HepG2 (cell line): ENCODE data around the gene SLC35F6. TPM values are rescaled to one million over a fixed set of nuclear protein-coding genes. Genes with fewer than 3 reads are reported as not detected.
A peak's percentile ranks its signal among the peaks of the same experiment; 100 is the strongest.

Source experiments
- ATAC-seq: fragments of 200-7000 bp; cut with Tn5 transposase; 3 replicates; pipeline ENCODE4 v1.9.1; 2020; ENCODE audit warnings: mild to moderate bottlenecking, moderate library complexity
- BruUV-seq: library from RNA; stranded (reverse); fragments of 400-500 nt; replicated peaks from 2 replicates; lab custom pipeline; 2021; lab: Mats Ljungman, UMichigan
- CTCF ChIA-PET: fragments of 300-600 bp; formaldehyde crosslinking; extraction: SDS; loops from one replicate; lab custom pipeline; 2021; ENCODE audit warnings: low total read pairs, inconsistent platforms, low intra/inter-chr PET ratio; lab: Yijun Ruan, JAX
- POLR2A ChIA-PET: fragments of 350-600 bp; sonication (Branson Sonifier 250); formaldehyde crosslinking; loops from one replicate; lab custom pipeline; 2020; ENCODE audit warnings: antibody characterized with exemption, inconsistent platforms; lab: Yijun Ruan, JAX
- DNase-seq: peaks from one replicate; pipeline ENCODE4 v3.0.0-alpha.2; 2015; ENCODE audit warnings: low spot score
- FAIRE-seq: peaks from 3 replicates; lab custom pipeline; 2011; peaks lifted over from hg19 to GRCh38; lab: Jason Lieb, UNC
- H2AFZ ChIP-seq: one replicate; pipeline ENCODE4 v1.6.1; 2011; ENCODE audit warnings: low read length, inconsistent platforms
- H3K27ac ChIP-seq: fragments of 300-600 bp; 3 replicates; pipeline ENCODE4 v1.8.0; 2011; ENCODE audit warnings: mixed run types, mild to moderate bottlenecking, mixed read lengths, low read length, inconsistent platforms; ENCODE audit not compliant: insufficient read depth; ENCODE audit errors: extremely low read length
- H3K27me3 ChIP-seq, 2 experiments: fragments of 200-600 bp in 1 of 2; 2 replicates in 1 of 2; 3 replicates in 1 of 2; pipeline versions ENCODE4 v1.6.0 to v1.8.0; 2011; ENCODE audit warnings: low read length in 2 of 2, mild to moderate bottlenecking in 2 of 2, moderate library complexity in 2 of 2, inconsistent platforms in 1 of 2; ENCODE audit not compliant: insufficient read depth in 2 of 2, control insufficient read depth in 1 of 2
- H3K36me3 ChIP-seq, 2 experiments: fragments of 200-600 bp in 1 of 2; replicated peaks in 1 of 2; 2 replicates in 1 of 2; 3 replicates in 1 of 2; pipeline versions ENCODE4 v1.5.1 to v1.8.0; 2011; ENCODE audit warnings: low read length in 2 of 2, inconsistent platforms in 1 of 2; ENCODE audit not compliant: insufficient read depth in 2 of 2, control insufficient read depth in 1 of 2
- H3K4me1 ChIP-seq: 2 replicates; pipeline ENCODE4 v1.5.1; 2012; ENCODE audit warnings: low read length, inconsistent platforms; ENCODE audit not compliant: insufficient read depth
- H3K4me2 ChIP-seq: 2 replicates; pipeline ENCODE4 v1.6.0; 2011; ENCODE audit warnings: low read depth, low read length, inconsistent platforms
- H3K4me3 ChIP-seq, 3 experiments: fragments of 200-600 bp in 1 of 3; sonication (generic), shearing (Covaris generic) in 1 of 3; replicated peaks in 1 of 3; 2 replicates each; pipeline ENCODE4 v1.5.1; 2011 to 2016; ENCODE audit warnings: low read length in 3 of 3, inconsistent platforms in 2 of 3, low read depth in 2 of 3, mild to moderate bottlenecking in 2 of 3, control low read depth in 1 of 3, mixed read lengths in 1 of 3; ENCODE audit not compliant: insufficient read depth in 1 of 3
- H3K79me2 ChIP-seq: one replicate; pipeline ENCODE4 v1.6.1; 2011; ENCODE audit warnings: low read length, inconsistent platforms; ENCODE audit not compliant: insufficient read depth
- H3K9ac ChIP-seq: 2 replicates; pipeline ENCODE4 v1.6.0; 2011; ENCODE audit warnings: mild to moderate bottlenecking, low read depth, low read length, inconsistent platforms; ENCODE audit not compliant: insufficient read depth
- H3K9me3 ChIP-seq: 2 replicates; pipeline ENCODE4 v1.5.1; 2012; ENCODE audit warnings: mild to moderate bottlenecking, low read length
- H4K20me1 ChIP-seq: 2 replicates; pipeline ENCODE4 v1.6.0; 2011; ENCODE audit warnings: inconsistent platforms, mild to moderate bottlenecking, low read length, moderate library complexity; ENCODE audit not compliant: insufficient read depth
- BCL6 ChIP-seq: IDR thresholded peaks from 2 replicates; pipeline ENCODE4 v1.6.1; 2016; ENCODE audit warnings: missing genetic modification reagents, missing compliant biosample characterization
- CBX5 ChIP-seq: sonication (generic); formaldehyde crosslinking; IDR thresholded peaks from 2 replicates; pipeline ENCODE4 v1.4.0; 2020; ENCODE audit warnings: missing genetic modification reagents, borderline replicate concordance
- CEBPG ChIP-seq: IDR thresholded peaks from 2 replicates; pipeline ENCODE4 v1.6.1; 2016
- FIP1L1 ChIP-seq: fragments of 200-400 bp; formaldehyde crosslinking; IDR thresholded peaks from 2 replicates; pipeline ENCODE4 v1.6.1; 2018; ENCODE audit warnings: low read depth, mild to moderate bottlenecking, low read length, moderate library complexity, borderline replicate concordance; ENCODE audit not compliant: insufficient read depth
- HIC2 ChIP-seq: sonication (generic); formaldehyde crosslinking; IDR thresholded peaks from 2 replicates; pipeline ENCODE4 v1.9.0; 2022; ENCODE audit warnings: low read depth, missing genetic modification reagents
- IRF9 ChIP-seq: sonication (generic); formaldehyde crosslinking; IDR thresholded peaks from 2 replicates; pipeline ENCODE4 v1.8.0; 2022; ENCODE audit warnings: missing genetic modification reagents, mild to moderate bottlenecking, borderline replicate concordance
- MIER2 ChIP-seq: IDR thresholded peaks from 2 replicates; pipeline ENCODE4 v1.6.1; 2016; ENCODE audit warnings: missing biosample characterization, missing genetic modification reagents
- ZKSCAN1 ChIP-seq: fragments of 150-350 bp; IDR thresholded peaks from 2 replicates; pipeline ENCODE4 v1.6.1; 2014; ENCODE audit warnings: low read length
- ZMYM2 ChIP-seq: sonication (generic); formaldehyde crosslinking; IDR thresholded peaks from 2 replicates; pipeline ENCODE4 v1.8.0; 2022; ENCODE audit warnings: mild to moderate bottlenecking, missing genetic modification reagents
- ZMYM3 ChIP-seq: sonication (generic); formaldehyde crosslinking; IDR thresholded peaks from 2 replicates; pipeline ENCODE4 v1.5.1; 2020; ENCODE audit warnings: mild to moderate bottlenecking, missing genetic modification reagents
- ZNF326 ChIP-seq: sonication (generic); formaldehyde crosslinking; IDR thresholded peaks from 2 replicates; pipeline ENCODE4 v1.4.0; 2020; ENCODE audit warnings: missing genetic modification reagents, borderline replicate concordance
- ZNF629 ChIP-seq: sonication (generic); formaldehyde crosslinking; conservative IDR thresholded peaks from 2 replicates; pipeline ENCODE4 v1.5.0; 2020; ENCODE audit warnings: missing genetic modification reagents
- ZNF652 ChIP-seq: IDR thresholded peaks from 2 replicates; pipeline ENCODE4 v1.6.1; 2016; ENCODE audit warnings: low read depth, borderline replicate concordance
- ZNF816 ChIP-seq: sonication (generic); formaldehyde crosslinking; IDR thresholded peaks from 2 replicates; pipeline ENCODE4 v1.8.0; 2022; ENCODE audit warnings: missing genetic modification reagents, mild to moderate bottlenecking, borderline replicate concordance
- WGBS: methylation state at CpG from one replicate; pipeline ENCODE4 v1.1.6; 2017; ENCODE audit warnings: low lambda C conversion rate; 5-methylcytosine and 5-hydroxymethylcytosine counted together
- in situ Hi-C: cut with HindIII; loops from 2 replicates; pipeline ENCODE4 v1.10.0; 2017; ENCODE audit warnings: low pct_unique_long_range_greater_than_20kb; ENCODE audit not compliant: extremely low pct_ligation_motif_present
- intact Hi-C: fragments of 100-400 bp; cut with micrococcal nuclease; formaldehyde crosslinking; loops from one replicate; pipeline ENCODE4 v1.10.0; 2022; ENCODE audit not compliant: unreplicated experiment
- polyA plus RNA-seq, 8 experiments: library from polyadenylated mRNA; depleted of rRNA in 3 of 8; stranded (reverse) in 7 of 8; unstranded in 1 of 8; fragments of >200 nt; fragmentation: Illumina TruSeq in 4 of 8; extraction: Trizol in 4 of 8; gene quantifications; 2 replicates each; pipeline versions ENCODE4 v1.2.1 to v1.2.3, GENCODE V29; 2011 to 2016; ENCODE audit warnings: low read depth in 4 of 8, missing spikeins in 1 of 8, mixed read lengths in 1 of 8; ENCODE audit not compliant: insufficient read depth in 1 of 8
- total RNA-seq, 5 experiments: library from RNA; depleted of rRNA; stranded (reverse); fragments of >200 nt; fragmentation: Illumina TruSeq; extraction: Trizol; gene quantifications; 2 replicates each; pipeline ENCODE4 v1.2.3, GENCODE V29; 2016; ENCODE audit warnings: low read depth in 1 of 5
- TF ChIP-seq, protein P1 (sequence below): sonication (generic); formaldehyde crosslinking; IDR thresholded peaks from 2 replicates; pipeline ENCODE4 v1.8.0; 2022; ENCODE audit warnings: missing genetic modification reagents, mild to moderate bottlenecking, inconsistent platforms, borderline replicate concordance

SLC35F6 gene
- total and polyA plus RNA-seq, 2 of the 13 experiments (the other 11 are each of a cell fraction or from before 2014, with no cell fraction given), result 15.2 to 21.2 TPM

DNA sequence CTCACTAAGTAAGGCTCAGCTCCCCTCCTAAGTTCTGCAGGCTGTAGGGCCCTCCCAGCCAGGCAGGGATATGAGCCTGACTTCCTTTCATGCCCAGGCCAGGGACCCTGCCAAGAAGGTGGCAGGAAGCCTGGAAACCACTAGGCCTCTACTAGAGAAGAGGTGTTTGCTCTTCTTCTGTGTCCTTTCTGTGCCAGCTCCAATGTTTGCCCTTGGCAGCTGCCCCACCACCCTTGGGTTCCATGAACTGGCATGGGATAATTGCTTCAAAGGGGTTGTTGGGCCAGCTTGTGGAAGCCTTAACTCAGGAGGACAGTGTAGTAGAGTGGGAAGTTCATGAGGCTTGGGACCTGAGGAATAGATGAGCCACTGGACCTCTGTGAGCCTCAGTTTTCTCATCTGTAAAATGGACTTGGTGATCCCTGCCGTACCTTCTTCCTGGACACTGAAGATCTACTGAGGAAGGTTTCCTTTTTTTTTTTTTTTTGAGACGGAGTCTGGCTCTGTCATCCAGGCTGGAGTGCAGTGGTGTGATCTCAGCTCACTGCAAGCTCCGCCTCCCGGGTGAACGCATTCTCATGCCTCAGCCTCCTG is 3.9 kb downstream of the SLC35F6 start:
- WGBS, result 96% methylated on average over 5 of the region's 5 CpGs
- Histone ChIP-seq H3K27ac (no peak overlapping the region), H3K4me3 (no peak overlapping the region), H3K79me2 (peaks cover 28% of the 10 kb centered on the region), H3K9ac (no peak overlapping the region), H3K4me1 (peaks cover 52% of the 10 kb centered on the region), H4K20me1 (peaks cover 3% of the 10 kb centered on the region; the same call in 1 of the 2 replicates), H3K27me3 (no peaks in the 10 kb centered on the region; a peak in 1 of 5 replicates), H3K9me3 (no peaks in the 10 kb centered on the region), H3K36me3 (peaks cover 0 to 1% of the 10 kb centered on the region in 2 experiments; a peak in 1 of 5 replicates)
- no peak for DNase-seq
- no TSS peak for BruUV-seq
- POLR2A ChIA-PET, result interaction anchor here (1.2 kb wide), 3 partner anchors 9 to 18 kb away, joined by 3 read pairs; partner anchors contain the start of gene CENPA
- intact Hi-C loops (no loop called here), in situ Hi-C loops (no loop called here)
- FAIRE-seq, result no peak
- CTCF ChIA-PET, result no interaction called here
- TF ChIP-seq ZNF326 (CRISPR knock-in tag) (no peak), ZNF629 (CRISPR knock-in tag) (peak; percentile 86), BCL6 (CRISPR knock-in tag) (no peak), ZMYM3 (CRISPR knock-in tag) (0 out of 2 replicates have a peak, but pooled peaks have one; percentile 29), CBX5 (no peak), IRF9 (CRISPR knock-in tag) (no peak)
- TF ChIP-seq, all 625 proteins: peak for 2
- H3K4me2 ChIP-seq, result no peak overlapping the region
- ATAC-seq, result no peak
- no peak overlapping the region for H2AFZ ChIP-seq

- Histone ChIP-seq H3K4me2 (no peak overlapping the region), H3K4me1 (peaks cover 45% of the 10 kb centered on the region), H4K20me1 (peaks cover 3% of the 10 kb centered on the region; the same call in 1 of the 2 replicates), H3K4me3 (no peak overlapping the region), H3K9ac (no peak overlapping the region), H3K79me2 (peaks cover 28% of the 10 kb centered on the region), H3K9me3 (no peaks in the 10 kb centered on the region), H2AFZ (no peak overlapping the region), H3K27ac (no peak overlapping the region), H3K36me3 (peaks cover under 1 to 1% of the 10 kb centered on the region in 2 experiments; a peak in 2 of 5 replicates), H3K27me3 (no peaks in the 10 kb centered on the region; a peak in 1 of 5 replicates)
- ATAC-seq, result no peak
- ChIA-PET POLR2A (no interaction called here), CTCF (no interaction called here)
- DNase-seq, result no peak
- intact Hi-C loops, result no loop called here
- no peak for FAIRE-seq
- 99% methylated on average over 3 of the region's 3 CpGs for WGBS
- BruUV-seq, result no TSS peak
- in situ Hi-C loops, result no loop called here
- TF ChIP-seq CEBPG (CRISPR knock-in tag) (no peak), HIC2 (no peak), FIP1L1 (no peak), ZNF816 (CRISPR knock-in tag) (no peak), MIER2 (CRISPR knock-in tag) (no peak), ZMYM2 (no peak), ZKSCAN1 (no peak), ZNF652 (no peak)
- TF ChIP-seq, protein P1, sequence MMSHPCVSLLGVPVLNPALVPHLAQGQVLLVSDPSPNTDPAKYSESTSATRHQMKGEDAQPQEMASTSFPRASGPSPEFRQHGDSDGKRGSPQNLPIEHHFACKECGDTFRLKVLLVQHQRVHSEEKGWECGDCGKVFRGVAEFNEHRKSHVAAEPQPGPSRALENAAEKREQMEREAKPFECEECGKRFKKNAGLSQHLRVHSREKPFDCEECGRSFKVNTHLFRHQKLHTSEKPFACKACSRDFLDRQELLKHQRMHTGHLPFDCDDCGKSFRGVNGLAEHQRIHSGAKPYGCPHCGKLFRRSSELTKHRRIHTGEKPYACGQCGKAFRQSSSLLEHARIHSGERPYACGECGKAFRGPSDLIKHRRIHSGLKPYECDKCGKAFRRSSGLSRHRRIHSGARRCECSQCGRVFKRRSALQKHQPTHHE, result no peak
These were observed 4.6 kb downstream of the SLC35F6 start for GRCh38 chr2:26768759-26769088.
